HG02610 (cell line): ENCODE data around the gene NOS3.

ENCODE experiments used
- ATAC-seq: cut with Tn5 transposase; IDR thresholded peaks from one replicate; pipeline ENCODE4 v1.9.1; 2021; ENCODE audit warnings: mild to moderate bottlenecking, moderate library complexity; ENCODE audit not compliant: unreplicated experiment

The NOS3 gene

DNA sequence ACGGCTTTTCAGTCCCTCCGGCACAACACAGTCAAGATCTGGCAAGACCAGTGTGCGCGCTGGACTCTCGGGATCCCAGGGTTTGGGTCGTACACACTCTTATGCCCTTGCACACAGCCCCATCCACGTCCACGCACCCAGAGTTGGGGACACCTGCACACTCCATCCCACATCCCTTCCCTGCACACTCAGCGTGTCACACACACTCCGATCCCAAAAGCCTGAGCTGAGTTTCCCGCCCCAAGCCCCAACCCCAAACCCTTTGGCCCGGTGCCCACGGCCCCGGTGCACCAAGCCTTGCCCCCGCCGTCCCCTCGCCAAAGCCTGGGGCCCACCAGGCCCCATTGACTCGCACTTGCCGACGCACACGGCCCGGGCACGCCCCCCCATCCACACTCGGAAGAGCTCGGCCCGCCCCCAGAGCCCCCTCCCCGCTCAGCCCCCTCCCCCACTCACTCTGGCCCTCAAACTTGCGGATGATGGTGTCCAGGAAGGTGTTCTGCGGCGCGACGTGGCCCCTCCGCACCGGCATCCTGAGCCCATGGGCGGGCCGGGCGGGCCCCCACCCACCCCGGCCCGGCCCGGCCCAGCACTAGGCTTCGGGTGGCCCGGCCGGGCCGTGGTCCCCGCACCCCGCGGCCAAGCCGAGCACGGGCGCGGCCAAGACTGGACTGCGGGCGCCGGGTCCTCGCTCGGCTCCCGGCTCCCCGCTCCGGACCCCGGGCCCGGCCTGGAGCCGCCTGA is 13.3 kb upstream of the NOS3 start:
- no peak for ATAC-seq

DNA sequence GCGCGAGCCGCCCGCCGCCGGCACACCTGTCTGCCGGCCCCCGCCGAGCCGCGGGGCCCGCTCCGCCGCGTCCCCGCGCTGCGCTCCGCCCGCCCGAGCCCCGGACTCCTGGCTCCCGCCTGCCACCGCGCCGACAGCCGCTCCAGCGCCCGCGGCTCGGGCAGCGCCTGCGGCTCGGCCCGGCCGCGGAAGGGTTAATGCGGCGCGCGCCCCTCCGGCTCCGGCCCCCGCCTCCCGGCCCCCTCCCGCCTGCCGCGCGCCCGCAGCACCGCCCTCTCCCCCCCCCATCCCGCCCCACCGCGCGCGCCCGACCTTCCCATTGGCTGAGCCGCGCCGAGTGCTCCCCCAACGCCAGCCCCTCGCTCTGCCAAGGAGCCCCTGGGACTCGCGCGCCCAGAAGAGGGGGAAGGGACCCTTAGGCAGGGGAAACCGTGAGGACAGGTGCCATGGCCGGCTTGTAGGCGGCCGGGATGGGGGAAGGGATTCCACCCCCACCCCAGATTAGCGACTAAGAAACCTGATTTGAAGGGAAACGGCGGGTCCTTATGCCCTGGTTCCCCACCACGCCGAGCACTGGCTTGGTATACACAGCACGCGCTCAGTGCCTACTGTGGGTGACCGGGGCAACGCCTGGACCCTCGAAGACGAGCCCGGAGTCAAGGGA is 12.6 kb upstream of the NOS3 start, which contains the start of gene KCNH2:
Gene KCNH2, minus strand, starts transcription at position 196 of the 664 bp plus-strand sequence. CDS start 408 bp downstream, outside the sequence.
- ATAC-seq = no peak

DNA sequence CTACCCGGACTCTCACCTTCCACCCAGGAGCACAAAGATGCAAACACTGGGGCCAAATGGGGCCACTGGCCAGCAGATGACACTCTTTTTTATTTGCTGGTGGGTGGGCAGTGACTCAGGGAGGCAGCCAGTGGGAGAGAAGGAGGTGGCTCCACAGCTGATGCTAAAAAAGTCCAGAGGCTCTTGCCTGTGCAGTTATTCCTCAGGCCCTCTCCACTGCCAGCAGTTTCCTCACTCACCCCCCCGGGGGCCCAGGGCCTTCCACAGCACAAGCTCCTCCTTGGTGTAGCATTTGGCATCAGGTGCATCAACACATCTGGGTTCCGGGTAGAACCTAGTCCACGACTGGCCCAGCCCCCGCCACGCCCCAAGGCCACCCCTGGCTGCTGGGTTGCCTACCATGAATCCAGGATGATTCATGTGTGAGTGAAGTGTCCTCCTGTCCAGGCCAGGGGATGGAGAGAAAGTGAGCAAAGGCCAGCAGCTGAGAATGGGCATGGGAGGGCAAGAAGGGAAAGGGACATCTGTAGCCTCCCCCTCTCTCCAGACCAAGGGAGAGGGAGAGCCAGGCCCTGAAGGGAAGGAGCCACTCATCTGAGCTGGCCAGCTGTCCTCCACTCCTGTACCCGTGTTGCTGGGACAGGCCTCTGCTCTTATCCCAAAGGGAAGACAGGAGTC is 11.0 kb upstream of the NOS3 start:
- no peak for ATAC-seq

DNA sequence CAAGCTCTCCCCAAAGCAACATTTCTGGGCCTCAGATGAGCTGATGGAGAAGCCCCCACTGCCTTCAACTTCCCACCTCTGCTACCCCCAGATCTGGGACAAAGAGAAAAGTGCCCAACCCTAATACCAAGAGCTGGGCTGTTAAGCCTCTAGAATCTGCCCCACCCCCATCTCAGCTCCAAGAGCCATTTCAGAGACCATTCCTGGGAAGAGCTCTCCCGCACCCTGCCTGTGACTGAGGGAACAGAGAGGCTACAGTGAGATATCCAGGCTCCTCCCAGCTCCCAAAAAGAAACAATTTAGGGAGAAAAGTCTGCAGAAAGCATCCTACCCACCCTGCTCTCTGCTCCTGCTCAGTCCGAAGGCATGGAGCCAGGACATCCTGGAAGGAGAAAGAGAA is 10.2 kb upstream of the NOS3 start:
- no peak for ATAC-seq

DNA sequence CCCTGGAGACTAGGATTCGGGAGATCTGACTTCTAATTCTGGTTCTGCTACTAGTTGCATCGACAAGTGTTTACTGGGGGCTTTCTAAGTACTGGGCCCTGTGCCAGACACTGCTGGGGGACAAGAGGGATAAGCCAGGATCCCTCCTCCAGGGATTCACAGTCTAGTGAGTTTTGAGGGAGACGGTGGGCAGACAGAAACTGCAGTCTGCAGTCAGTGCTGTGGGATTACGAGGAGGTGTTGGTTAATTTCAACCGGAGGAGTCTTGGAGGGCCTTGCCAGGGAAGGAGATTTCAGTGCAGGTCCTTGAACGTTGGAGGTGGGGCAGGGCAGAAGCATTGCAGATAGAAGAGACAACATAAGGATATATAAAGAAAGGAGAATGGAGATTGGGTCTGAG is 9.2 kb upstream of the NOS3 start:
- no peak for ATAC-seq

DNA sequence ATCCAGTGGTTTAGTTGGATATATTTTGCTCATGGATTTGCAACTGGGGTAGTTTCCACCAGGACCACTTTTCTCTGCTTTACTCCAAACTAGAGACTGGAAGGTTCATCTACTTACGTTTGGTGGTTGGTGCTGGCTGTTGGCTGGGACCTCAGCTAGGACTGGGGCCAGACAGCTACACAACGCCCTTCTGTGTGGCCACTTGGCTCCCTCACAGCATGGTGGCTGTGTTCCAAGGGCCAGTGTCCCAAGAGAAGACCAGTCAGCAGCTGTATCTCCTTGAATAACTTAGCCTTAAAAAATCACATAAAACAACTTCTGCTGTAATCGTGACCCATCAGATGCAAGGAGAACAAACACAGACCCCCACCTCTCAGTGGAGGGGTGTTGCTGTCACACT is 8.5 kb upstream of the NOS3 start:
- ATAC-seq = no peak

DNA sequence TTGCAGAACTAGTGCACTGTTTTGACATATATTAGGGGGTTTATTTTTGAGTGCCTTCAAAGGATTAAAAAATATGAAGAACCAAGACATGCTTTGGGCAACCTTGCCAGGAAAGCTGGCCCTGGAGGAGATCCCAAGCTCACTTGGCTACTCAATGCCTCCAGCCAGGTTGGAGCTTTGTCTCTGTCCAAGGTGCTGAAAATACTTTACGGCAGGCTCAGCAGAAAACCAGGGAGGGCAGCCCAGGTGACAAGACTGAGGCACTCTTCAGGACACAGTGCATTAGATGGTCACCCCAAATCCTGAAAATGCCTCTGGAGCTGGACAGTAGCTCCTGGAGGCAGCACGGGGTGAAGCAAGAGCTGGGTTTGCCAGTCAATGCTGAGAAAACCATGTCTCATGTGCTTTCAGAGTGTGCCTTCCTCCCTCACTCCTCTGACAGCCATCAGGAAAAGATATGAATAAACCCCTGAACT is 6.9 kb upstream of the NOS3 start:
- no peak for ATAC-seq

DNA sequence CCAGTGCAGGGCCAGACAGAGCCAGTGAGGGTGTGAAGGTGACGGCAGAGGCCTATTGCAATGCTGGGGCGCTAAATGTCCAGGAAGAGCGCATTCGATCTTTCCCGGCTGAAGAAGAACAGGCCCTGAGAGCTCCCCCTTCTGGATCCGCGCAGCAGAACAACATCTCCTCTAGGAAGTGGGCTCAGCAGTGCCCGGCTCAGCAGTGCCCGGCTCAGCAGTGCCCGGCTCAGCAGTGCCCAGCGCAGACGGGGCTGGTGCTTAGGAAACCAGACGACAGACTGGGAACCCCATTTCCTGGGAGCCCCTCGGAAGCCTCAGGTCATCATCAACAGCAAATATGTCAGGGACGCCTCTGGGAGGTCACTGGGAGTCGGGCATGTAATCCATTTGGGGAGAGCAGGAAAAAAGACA is 4.7 kb upstream of the NOS3 start:
- ATAC-seq = no peak

DNA sequence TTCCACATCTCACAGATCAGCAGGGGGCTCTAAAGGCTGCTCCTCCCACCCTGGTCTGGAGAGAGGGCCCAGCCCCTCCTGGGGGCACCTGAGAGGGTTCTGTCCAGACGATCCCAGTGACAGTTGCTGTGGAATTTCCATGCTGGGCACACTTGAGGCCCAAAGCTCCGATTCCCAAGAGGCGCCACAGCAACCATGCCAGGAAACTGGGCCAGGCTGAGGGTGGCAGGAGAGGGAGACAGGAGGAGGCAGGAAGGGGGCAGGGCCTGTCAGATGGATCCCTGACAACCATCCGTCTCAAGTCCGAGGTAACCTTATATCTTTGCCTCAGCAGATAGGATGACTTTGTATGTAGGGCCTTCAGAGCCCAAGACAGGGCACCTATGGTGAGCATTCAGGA is 4.3 kb upstream of the NOS3 start:
- ATAC-seq = no peak

DNA sequence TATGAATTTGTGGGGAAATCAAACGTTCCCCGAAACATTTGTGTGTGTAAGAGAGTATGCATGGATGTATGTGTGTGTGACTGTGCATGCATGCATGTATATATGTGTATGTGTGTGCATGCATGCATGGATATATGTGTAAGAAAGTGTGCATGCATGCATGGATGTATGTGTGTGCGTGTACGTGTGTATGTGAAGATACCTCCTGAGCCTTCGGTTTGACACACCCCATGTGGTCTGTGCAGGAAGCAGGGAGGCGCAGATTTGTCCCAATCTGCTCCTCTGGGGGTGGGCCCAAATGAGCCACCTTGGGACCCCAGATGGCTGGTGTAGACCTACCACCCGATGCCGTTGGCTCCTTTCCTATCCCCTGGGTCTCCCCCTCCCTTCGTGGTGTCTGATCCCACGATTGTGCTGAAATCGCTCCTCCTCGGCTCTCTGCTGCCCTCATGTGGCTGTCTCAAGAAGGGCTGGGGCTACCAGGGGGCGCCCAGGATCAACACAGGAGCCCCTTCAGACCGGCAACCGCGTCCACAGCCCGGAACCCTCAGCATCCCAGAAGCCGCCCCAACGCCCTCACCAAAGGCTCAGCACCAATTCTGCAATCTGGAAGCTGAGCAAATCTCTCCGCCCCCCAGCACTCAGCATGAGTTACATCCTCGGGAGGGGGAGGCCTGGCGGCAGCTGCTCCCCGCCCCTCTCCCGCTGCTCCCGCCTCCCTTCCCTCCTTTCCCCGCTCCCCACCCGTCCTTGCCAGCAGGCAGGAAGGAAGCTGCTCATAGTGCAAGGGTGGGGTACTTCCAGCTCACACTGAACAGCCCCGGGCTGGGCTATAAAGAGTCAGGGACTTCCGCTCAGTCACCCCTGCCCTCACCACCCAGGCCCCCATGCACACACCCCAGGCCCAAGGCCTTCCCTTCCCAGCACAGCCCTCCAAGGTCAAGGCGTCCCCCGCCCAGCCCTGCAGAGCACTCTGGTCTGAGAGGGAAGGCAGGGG is 2.3 kb upstream of the NOS3 start:
- ATAC-seq = no peak

DNA sequence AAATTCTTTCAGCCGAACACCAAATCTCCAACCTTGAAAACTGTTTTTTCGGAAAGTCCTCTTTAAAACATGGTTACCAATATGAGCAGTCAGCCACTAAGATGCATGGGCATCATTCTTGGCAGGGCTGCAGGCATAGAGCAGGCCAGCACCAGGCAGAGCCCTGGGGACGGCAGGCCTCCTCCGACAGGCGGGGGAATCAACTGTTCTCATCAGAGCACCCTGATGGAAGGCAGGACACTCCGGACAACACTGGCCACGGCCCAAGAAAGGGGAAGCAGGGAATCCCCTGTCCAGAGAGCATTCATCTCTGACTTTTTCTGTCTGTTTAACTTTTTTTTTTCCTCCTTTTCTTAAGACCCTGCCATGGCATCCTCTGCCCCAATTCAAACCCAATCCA is 1.4 kb upstream of the NOS3 start:
- no peak for ATAC-seq

DNA sequence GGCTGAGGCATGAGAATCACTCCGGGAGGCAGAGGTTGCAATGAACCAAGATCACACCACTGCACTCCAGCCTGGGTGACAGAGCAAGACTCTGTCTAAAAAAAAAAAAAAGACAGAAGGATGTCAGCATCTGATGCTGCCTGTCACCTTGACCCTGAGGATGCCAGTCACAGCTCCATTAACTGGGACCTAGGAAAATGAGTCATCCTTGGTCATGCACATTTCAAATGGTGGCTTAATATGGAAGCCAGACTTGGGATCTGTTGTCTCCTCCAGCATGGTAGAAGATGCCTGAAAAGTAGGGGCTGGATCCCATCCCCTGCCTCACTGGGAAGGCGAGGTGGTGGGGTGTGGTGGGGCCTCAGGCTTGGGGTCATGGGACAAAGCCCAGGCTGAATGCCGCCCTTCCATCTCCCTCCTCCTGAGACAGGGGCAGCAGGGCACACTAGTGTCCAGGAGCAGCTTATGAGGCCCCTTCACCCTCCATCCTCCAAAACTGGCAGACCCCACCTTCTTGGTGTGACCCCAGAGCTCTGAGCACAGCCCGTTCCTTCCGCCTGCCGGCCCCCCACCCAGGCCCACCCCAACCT is 1.3 kb downstream of the NOS3 start:
- ATAC-seq = no peak

DNA sequence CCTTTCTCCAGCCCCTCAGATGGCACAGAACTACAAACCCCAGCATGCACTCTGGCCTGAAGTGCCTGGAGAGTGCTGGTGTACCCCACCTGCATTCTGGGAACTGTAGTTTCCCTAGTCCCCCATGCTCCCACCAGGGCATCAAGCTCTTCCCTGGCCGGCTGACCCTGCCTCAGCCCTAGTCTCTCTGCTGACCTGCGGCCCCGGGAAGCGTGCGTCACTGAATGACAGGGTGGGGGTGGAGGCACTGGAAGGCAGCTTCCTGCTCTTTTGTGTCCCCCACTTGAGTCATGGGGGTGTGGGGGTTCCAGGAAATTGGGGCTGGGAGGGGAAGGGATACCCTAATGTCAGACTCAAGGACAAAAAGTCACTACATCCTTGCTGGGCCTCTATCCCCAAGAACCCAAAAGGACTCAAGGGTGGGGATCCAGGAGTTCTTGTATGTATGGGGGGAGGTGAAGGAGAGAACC is 2.1 kb downstream of the NOS3 start:
- ATAC-seq = no peak

DNA sequence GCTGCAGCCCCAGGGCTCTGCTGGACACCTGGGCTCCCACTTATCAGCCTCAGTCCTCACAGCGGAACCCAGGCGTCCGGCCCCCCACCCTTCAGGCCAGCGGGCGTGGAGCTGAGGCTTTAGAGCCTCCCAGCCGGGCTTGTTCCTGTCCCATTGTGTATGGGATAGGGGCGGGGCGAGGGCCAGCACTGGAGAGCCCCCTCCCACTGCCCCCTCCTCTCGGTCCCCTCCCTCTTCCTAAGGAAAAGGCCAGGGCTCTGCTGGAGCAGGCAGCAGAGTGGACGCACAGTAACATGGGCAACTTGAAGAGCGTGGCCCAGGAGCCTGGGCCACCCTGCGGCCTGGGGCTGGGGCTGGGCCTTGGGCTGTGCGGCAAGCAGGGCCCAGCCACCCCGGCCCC is 2.7 kb downstream of the NOS3 start:
- ATAC-seq = no peak

DNA sequence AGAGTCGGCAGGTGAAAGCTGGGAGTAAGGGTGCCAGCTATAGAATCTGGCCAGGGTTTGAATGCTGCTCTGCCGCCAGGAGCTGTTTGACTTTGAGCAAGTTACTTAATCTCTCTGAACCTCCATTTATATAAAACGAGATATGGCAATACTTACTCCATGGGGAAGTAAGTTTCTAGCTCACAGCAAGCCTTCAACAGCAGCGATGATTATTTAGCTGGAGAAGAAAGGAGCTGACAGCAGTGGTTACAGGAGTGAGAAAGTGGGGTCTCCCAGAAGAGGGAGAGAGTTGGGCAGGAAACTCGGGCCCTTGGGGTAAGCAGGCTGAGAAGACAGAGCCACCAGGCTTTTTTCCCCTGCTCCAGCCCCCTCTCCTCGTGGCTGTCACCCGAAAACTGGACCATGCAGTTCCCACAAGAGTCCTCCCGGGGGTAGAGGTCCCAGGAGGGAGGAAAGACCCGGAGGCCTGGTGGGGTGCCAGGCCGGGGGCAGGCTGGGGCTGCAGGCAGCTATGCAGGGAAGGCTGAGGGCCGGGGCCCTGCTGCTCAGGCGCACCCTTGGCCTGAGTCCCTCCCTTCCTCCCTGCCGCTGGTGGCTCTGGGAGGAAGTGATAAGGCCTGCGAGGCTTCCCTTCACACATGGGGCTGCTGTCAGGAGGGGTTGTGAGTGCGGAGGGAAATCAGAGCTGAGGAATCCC is 3.5 kb downstream of the NOS3 start:
- no peak for ATAC-seq

DNA sequence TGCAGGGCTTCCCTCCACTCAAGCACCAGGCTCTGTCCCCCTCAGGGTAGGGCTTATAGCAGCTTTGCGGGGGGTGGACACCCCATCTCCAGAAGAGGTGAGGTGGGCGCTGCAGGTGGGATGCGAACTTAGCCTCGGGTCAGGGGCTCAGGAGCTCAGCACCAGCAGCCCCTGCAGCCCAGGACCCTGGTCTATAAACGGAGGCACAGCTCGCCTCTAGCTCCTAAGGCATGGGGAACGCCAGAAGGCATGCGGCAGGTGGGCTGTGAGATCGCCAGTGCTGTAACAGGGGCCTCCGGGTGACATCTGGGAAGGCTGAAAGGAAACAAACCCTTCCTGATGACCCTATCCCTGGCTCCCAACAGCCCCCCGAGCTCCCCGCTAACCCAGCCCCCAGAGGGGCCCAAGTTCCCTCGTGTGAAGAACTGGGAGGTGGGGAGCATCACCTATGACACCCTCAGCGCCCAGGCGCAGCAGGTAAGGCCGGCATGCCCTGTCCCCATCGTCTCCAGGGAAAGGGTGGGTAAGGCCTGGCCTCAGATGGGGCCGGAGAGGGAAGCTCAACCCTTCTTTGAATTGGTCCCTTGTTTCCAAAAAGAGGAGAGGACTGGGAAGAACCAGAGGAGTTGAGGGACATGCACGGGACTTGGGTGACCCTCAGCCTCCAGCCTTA is 4.2 kb downstream of the NOS3 start:
- no peak for ATAC-seq

DNA sequence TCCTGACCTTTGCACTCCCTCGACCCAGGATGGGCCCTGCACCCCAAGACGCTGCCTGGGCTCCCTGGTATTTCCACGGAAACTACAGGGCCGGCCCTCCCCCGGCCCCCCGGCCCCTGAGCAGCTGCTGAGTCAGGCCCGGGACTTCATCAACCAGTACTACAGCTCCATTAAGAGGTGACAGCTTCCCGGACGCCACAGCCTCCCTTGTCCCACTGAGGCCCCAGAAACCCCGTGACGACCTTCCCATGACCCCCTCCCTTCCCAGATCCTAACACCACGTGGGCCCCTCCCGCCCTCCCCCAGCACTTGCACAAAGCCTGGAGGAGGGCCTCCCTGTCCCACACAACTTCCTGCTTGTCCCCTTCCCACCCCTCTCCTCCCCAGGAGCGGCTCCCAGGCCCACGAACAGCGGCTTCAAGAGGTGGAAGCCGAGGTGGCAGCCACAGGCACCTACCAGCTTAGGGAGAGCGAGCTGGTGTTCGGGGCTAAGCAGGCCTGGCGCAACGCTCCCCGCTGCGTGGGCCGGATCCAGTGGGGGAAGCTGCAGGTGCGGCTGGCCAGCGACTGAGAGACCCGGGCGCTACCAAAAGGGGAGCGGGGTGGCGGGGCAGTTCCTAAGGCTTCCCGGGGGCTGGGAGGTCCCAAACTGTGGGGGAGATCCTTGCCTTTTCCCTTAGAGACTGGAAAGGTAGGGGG is 5.7 kb downstream of the NOS3 start:
- ATAC-seq = no peak

DNA sequence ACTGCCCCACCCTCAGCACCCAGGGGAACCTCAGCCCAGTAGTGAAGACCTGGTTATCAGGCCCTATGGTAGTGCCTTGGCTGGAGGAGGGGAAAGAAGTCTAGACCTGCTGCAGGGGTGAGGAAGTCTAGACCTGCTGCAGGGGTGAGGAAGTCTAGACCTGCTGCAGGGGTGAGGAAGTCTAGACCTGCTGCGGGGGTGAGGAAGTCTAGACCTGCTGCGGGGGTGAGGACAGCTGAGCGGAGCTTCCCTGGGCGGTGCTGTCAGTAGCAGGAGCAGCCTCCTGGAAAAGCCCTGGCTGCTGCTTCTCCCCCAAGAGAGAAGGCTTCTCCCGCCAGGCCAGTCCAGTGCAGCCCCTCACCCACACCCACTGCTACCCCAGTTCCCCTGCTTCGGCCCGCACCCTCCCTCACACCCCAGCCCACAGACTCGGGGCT is 6.3 kb downstream of the NOS3 start:
- no peak for ATAC-seq
